Karpas-422 (cell line): Measurements from ENCODE around the gene CDC25B. TPM values are rescaled to one million over a fixed set of nuclear protein-coding genes. Genes with fewer than 3 reads are reported as not detected.

Experiments
- DNase-seq: peaks from one replicate; pipeline ENCODE4 v3.0.0-alpha.2; 2015
- H2AFZ ChIP-seq: fragments of 200-600 bp; sonication (generic); 2 replicates; pipeline ENCODE4 v1.6.1; 2014; ENCODE audit warnings: antibody characterized with exemption, low read length, mixed read lengths
- H3K27ac ChIP-seq: fragments of 200-600 bp; sonication (generic); 2 replicates; pipeline ENCODE4 v1.5.1; 2014; ENCODE audit warnings: mild to moderate bottlenecking, low read length, moderate library complexity
- H3K27me3 ChIP-seq: fragments of 200-600 bp; sonication (generic); 2 replicates; pipeline ENCODE4 v1.6.1; 2014; ENCODE audit warnings: low read length, mixed read lengths
- H3K36me3 ChIP-seq: fragments of 200-600 bp; sonication (generic); 2 replicates; pipeline ENCODE4 v1.6.1; 2014; ENCODE audit warnings: low read length, mixed read lengths; ENCODE audit not compliant: insufficient read depth
- H3K4me1 ChIP-seq: fragments of 200-600 bp; sonication (generic); 2 replicates; pipeline ENCODE4 v1.6.1; 2014; ENCODE audit warnings: mild to moderate bottlenecking, low read length, mixed read lengths
- H3K4me2 ChIP-seq: fragments of 200-600 bp; sonication (generic); 2 replicates; pipeline ENCODE4 v1.6.1; 2014; ENCODE audit warnings: low read length, low read depth, mild to moderate bottlenecking; ENCODE audit not compliant: poor library complexity, severe bottlenecking
- H3K4me3 ChIP-seq: fragments of 200-600 bp; sonication (generic); 2 replicates; pipeline ENCODE4 v1.5.1; 2014; ENCODE audit warnings: mild to moderate bottlenecking, antibody characterized with exemption, low read length, mixed read lengths
- H3K79me2 ChIP-seq: fragments of 200-600 bp; sonication (generic); 2 replicates; pipeline ENCODE4 v1.6.1; 2014; ENCODE audit warnings: mild to moderate bottlenecking, low read length, mixed read lengths
- H3K9ac ChIP-seq: fragments of 200-600 bp; sonication (generic); 2 replicates; pipeline ENCODE4 v1.6.0; 2014; ENCODE audit warnings: low read length
- H3K9me2 ChIP-seq: fragments of 200-600 bp; sonication (generic), shearing (Covaris generic); replicated peaks from 2 replicates; pipeline ENCODE4 v1.6.0; 2014; ENCODE audit warnings: mild to moderate bottlenecking, low read length, moderate library complexity; ENCODE audit not compliant: insufficient read depth
- H3K9me3 ChIP-seq: fragments of 300-700, 200-600 bp; sonication (generic); 2 replicates; pipeline ENCODE4 v1.6.1; 2014; ENCODE audit warnings: low read length, mixed read lengths
- H4K20me1 ChIP-seq: fragments of 200-600 bp; sonication (generic); 2 replicates; pipeline ENCODE4 v1.6.1; 2014; ENCODE audit warnings: mild to moderate bottlenecking, antibody characterized with exemption, low read length, low read depth; ENCODE audit not compliant: insufficient read depth
- total RNA-seq: library from RNA; depleted of rRNA; stranded (reverse); fragments of >200 nt; shearing (Covaris generic); gene quantifications from 2 replicates; pipeline ENCODE4 v1.2.3, GENCODE V29; 2014; ENCODE audit warnings: low replicate concordance

The CDC25B gene
- total RNA-seq, 1 experiment from 2014 or later: 11.7 TPM

DNA sequence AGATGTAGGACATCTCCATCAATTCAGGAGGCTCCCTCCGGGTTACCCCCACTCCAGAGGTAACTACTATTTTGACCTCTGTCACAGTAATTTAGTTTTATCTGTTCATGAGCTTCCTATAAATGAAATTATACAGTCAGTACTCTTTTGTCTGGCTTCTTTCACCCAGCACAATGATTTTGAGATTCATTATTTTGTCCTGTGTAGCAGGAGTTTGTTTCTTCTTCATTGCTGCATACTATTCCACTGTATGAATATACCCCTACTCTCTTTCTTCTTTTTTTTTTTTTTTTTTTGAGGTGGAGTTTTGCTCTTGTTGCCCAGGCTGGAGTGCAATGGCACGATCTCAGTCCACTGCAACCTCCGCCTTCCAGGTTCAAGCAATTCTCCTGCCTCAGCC, 12.4 kb downstream of the CDC25B start:
- Histone ChIP-seq H3K4me1 (no peaks in the 10 kb centered on the region), H3K27me3 (no peaks in the 10 kb centered on the region), H3K4me3 (no peak overlapping the region), H3K79me2 (no peaks in the 10 kb centered on the region), H2AFZ (no peak overlapping the region), H3K27ac (no peak overlapping the region), H3K36me3 (no peaks in the 10 kb centered on the region; the same call in 1 of the 2 replicates), H3K9ac (no peak overlapping the region), H3K4me2 (no peak overlapping the region), H4K20me1 (no peaks in the 10 kb centered on the region), H3K9me3 (no peaks in the 10 kb centered on the region), H3K9me2 (no peaks in the 10 kb centered on the region)
- no peak for DNase-seq

DNA sequence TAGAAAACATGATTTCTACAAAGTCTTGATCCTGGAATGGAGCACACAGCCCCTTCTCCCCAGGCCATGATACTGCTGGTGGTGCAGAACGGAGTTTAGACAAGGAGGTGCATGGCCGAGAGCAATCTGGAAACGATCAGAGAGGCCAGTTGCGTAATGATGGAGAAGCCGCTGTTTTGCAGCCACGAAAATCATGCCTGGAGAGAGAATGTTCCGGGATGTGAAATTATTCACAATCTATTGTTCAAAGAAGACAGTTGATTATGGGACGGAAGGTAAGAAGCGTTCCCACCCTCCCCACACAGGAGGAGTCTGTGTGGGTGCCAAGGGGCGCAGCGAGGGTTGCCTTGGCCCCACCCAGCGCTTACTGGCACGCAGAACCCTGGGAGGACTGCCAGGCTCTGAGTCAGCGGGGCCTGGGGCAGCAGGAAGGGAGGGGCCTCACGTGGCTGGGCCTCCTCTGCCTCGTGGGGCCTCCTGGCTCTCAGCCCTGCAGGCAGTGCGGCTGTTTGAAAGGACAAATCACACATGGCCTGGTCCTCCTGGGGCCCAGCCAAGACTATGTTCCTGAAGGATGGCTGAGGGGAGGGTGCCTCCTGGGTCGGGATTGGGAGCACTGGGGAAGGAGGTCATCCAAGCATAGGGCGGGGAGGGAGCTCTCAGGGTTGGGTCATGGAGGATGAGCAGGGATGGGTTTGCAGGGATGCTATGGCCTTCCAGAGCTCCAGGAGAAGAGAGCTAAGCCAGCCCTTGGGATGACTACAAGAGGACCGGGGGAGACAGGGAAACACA, 15.6 kb downstream of the CDC25B start:
- Histone ChIP-seq H3K4me3 (no peak overlapping the region), H3K9ac (no peak overlapping the region), H2AFZ (no peak overlapping the region), H3K36me3 (no peaks in the 10 kb centered on the region), H4K20me1 (no peaks in the 10 kb centered on the region), H3K79me2 (no peaks in the 10 kb centered on the region), H3K9me3 (no peaks in the 10 kb centered on the region), H3K9me2 (no peaks in the 10 kb centered on the region), H3K27ac (no peak overlapping the region), H3K4me1 (no peaks in the 10 kb centered on the region), H3K27me3 (no peaks in the 10 kb centered on the region), H3K4me2 (no peak overlapping the region)
- no peak for DNase-seq

DNA sequence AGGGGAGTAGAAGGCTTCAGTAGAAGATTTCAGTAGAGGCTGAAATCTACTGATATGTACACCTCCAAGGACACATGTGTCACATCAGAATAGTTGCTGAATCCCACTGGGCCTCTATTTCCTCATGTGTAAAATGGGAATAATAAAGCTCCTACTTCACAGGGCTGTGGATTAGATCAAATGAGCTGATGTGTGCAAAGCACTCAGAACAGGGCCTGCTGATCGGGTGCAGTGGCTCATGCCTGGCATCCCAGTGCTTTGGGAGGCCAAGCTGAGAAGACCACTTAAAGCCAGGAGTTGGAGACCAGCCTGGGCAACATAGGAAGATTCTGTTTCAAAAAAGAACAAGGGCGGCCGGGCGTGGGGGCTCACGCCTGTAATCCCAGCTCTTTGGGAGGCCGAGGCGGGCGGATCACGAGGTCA, 16.2 kb downstream of the CDC25B start:
- Histone ChIP-seq H3K4me1 (no peaks in the 10 kb centered on the region), H3K79me2 (no peaks in the 10 kb centered on the region), H3K4me3 (no peak overlapping the region), H3K9me3 (no peaks in the 10 kb centered on the region), H4K20me1 (no peaks in the 10 kb centered on the region), H3K9ac (no peak overlapping the region), H3K27ac (no peak overlapping the region), H3K4me2 (no peak overlapping the region), H3K27me3 (no peaks in the 10 kb centered on the region), H2AFZ (no peak overlapping the region), H3K9me2 (no peaks in the 10 kb centered on the region), H3K36me3 (no peaks in the 10 kb centered on the region)
- DNase-seq: no peak

DNA sequence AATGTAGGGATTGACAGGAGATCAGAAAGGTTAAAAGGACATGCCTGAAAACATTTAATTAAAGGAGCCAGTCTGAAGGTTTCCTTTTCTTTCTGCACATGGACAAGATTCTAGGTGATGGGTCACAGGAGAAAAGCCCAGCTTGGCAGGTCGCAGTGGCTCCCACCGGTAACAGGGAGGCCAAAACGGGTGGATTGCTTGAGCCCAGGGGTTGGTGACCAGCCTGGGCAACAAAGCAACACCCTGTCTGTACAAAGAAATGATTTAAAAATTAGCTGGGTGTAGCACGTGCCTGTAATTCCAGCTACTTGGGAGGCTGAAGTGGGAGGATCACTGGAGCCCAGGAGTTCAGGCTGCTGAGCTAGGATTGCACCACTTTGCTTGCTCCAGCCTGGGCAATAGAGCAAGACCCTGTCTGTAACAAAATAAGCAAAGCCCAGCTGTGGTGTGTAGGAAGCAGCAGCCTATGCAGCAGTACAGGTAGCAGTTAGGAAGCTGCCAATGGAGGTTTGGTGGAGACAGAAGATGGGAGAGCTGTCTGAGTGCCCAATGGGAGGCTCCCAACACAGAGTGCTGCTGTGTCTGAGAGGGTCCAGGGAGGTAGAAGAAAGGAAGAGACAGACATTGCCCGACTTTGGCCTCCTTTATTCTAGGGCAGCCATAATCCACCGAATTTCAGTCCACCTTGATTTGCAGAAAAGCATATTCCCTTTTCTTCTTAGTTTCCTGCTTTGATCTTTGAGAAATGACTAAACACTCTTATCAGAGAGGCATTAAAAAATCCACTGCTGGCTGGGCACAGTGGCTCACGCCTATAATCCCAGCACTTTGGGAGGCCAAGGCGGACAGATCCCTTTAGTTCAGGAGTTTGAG, 17.1 kb downstream of the CDC25B start:
- no peaks in the 10 kb centered on the region for H3K27me3 ChIP-seq
- H3K79me2 ChIP-seq: no peaks in the 10 kb centered on the region
- no peak overlapping the region for H3K4me2 ChIP-seq
- H3K9ac ChIP-seq: no peak overlapping the region
- no peak overlapping the region for H2AFZ ChIP-seq
- no peak overlapping the region for H3K27ac ChIP-seq
- H3K9me2 ChIP-seq: no peaks in the 10 kb centered on the region
- no peak overlapping the region for H3K4me3 ChIP-seq
- H3K9me3 ChIP-seq: no peaks in the 10 kb centered on the region
- DNase-seq: no peak
- no peaks in the 10 kb centered on the region for H3K36me3 ChIP-seq
- no peaks in the 10 kb centered on the region for H4K20me1 ChIP-seq
- H3K4me1 ChIP-seq: peaks cover 2% of the 10 kb centered on the region

DNA sequence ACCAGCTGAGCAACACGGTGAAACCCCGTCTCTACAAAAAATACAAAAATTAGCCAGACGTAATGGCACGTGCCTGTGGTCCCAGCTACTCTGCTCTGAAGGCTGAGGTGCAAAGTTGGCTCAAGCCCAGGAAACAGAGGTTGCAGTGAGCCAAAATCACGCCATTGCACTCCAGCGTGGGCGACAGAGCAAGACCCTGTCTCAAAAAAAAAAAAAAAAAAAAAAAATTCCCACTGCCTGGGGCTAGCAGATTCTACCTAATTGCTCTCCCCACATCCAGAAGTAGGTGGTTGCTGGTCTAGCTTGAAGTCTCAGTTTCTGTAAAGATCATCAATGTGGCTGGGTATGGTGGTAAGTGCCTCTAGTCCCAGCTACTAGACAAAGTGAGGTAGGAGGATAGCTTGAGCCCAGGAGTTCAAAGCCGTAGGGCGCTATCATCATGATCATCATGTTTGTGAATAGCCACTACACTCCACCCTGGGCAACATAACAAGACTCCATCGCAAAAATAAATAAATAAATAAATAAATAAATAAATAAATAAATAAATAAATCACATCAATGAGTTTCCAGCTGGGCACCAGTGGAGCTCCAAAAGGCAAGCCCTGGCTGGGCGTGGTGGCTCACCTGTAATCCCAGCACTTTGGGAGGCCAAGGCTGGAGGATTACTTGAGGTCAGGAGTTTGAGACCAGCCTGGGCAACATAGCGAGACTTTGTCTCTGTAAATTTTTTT, 17.9 kb downstream of the CDC25B start:
- Histone ChIP-seq H4K20me1 (no peaks in the 10 kb centered on the region), H3K4me1 (peaks cover 6% of the 10 kb centered on the region), H3K27ac (no peak overlapping the region), H3K4me2 (no peak overlapping the region), H3K9ac (no peak overlapping the region), H3K27me3 (no peaks in the 10 kb centered on the region), H3K9me3 (no peaks in the 10 kb centered on the region), H3K9me2 (no peaks in the 10 kb centered on the region), H2AFZ (no peak overlapping the region), H3K36me3 (no peaks in the 10 kb centered on the region), H3K79me2 (no peaks in the 10 kb centered on the region), H3K4me3 (no peak overlapping the region)
- no peak for DNase-seq

DNA sequence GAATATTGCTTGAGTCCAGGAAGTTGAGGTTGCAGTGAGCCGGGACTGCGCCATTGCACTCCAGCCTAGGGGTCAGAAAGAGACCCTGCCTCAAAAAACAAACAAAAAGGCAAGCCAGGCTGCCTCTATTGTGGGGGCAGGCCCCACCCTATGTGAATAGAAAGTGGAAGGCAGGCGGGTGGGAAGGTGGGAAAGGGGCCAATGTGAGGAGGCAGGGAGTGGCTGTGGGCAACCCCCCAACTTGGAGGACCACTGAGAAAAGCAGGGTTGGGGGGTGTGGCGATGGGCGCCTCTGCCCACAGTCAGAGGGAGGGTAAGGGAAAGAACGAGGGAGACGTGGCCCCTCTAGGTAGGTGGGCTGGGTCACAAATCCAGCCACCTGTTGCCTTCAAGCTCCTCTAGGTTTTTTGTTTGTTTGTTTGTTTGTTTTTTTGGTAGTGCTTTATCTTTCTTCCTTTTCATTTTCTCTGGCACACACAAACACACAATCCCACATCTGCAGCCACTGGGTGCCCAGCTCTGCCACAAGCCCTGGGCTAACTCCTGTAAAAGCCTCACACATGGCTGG, 18.9 kb downstream of the CDC25B start:
- Histone ChIP-seq H4K20me1 (no peaks in the 10 kb centered on the region), H3K27ac (no peak overlapping the region), H3K27me3 (no peaks in the 10 kb centered on the region), H3K79me2 (no peaks in the 10 kb centered on the region), H3K9me2 (no peaks in the 10 kb centered on the region), H3K36me3 (no peaks in the 10 kb centered on the region), H3K4me3 (no peak overlapping the region), H2AFZ (no peak overlapping the region), H3K9ac (no peak overlapping the region), H3K4me2 (no peak overlapping the region), H3K4me1 (peaks cover 13% of the 10 kb centered on the region), H3K9me3 (no peaks in the 10 kb centered on the region)
- no peak for DNase-seq

DNA sequence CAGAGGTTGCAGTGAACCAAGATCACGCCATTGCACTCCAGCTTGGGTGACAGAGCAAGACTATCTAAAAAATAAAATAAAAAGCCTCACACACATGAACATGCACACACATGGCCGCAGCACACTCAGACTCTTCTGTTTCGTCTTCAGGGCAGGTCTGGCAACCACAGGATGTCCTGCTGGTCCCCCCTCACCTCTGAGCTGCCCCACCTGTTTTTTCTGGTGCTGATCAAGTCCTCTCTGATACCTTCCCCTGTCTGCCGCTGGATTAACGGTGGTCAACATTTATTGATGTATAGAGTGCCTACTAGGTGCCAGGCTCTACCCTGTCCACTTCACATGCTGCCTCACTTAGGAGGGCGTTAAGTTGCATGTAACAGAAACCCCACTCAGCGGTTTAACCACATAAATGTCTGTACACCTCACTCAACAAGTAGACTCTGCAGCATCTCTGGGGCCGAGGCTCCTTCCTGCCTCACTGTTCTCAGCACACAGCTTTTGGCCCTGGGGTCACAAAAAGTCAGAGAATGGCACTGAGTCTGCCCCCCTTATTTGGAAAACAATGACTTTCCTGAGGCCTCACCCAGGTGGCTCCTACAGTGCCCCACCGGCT, 19.7 kb downstream of the CDC25B start:
- H3K36me3 ChIP-seq: no peaks in the 10 kb centered on the region
- H3K9ac ChIP-seq: no peak overlapping the region
- H3K4me2 ChIP-seq: no peak overlapping the region
- peaks cover under 1% of the 10 kb centered on the region; the same call in 1 of the 2 replicates for H3K79me2 ChIP-seq
- no peak overlapping the region for H3K27ac ChIP-seq
- H3K4me1 ChIP-seq: peaks cover 13% of the 10 kb centered on the region
- H2AFZ ChIP-seq: no peak overlapping the region
- no peak for DNase-seq
- no peaks in the 10 kb centered on the region for H3K9me2 ChIP-seq
- no peak overlapping the region for H3K4me3 ChIP-seq
- no peaks in the 10 kb centered on the region for H3K9me3 ChIP-seq
- no peaks in the 10 kb centered on the region for H3K27me3 ChIP-seq
- H4K20me1 ChIP-seq: no peaks in the 10 kb centered on the region
